Measurements from ENCODE around the gene NUDT9.
"Not testable (repeated sequence)": the region's sequence is repeated elsewhere in the genome, so short reads cannot be mapped to it uniquely, and the experiment has no call there.

DNA sequence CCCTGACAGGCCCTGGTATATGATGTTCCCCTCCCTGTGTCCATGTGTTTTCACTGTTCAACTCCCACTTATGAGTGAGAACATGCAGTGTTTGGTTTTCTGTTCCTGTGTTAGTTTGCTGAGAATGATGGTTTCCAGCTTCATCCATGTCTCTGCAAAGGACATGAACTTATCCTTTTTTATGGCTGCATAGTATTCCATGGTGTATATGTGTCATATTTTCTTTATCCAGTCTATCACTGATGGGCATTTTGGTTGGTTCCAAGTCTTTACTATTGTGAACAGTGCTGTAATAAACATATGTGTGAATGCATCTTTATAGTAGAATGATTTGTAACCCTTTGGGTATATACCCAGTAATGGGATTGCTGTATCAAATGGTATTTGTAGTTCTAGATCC lies 60.9 kb downstream of the NUDT9 start:
- TF ChIP-seq, protein P1, sequence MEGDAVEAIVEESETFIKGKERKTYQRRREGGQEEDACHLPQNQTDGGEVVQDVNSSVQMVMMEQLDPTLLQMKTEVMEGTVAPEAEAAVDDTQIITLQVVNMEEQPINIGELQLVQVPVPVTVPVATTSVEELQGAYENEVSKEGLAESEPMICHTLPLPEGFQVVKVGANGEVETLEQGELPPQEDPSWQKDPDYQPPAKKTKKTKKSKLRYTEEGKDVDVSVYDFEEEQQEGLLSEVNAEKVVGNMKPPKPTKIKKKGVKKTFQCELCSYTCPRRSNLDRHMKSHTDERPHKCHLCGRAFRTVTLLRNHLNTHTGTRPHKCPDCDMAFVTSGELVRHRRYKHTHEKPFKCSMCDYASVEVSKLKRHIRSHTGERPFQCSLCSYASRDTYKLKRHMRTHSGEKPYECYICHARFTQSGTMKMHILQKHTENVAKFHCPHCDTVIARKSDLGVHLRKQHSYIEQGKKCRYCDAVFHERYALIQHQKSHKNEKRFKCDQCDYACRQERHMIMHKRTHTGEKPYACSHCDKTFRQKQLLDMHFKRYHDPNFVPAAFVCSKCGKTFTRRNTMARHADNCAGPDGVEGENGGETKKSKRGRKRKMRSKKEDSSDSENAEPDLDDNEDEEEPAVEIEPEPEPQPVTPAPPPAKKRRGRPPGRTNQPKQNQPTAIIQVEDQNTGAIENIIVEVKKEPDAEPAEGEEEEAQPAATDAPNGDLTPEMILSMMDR (conservative IDR thresholded peaks at IDR 0.05 in 1 of 2, IDR thresholded peaks at IDR 0.05 in 1 of 2; ENCODE audit: low read depth in 1 of 2, low read length in 2 of 2): not testable (repeated sequence)
- TF ChIP-seq EZH2 (IDR thresholded peaks at IDR 0.05; ENCODE audit: low read length, missing control alignments): not testable (repeated sequence)

All from fibroblast of lung (primary cell).